GM13976 (cell line): ENCODE results near the gene NOCT.

ENCODE experiments used
- DNase-seq: peaks from one replicate; pipeline ENCODE4 v3.0.0; 2012; ENCODE audit warnings: low spot score
- in situ Hi-C: fragments of 300-500 bp; cut with MboI; formaldehyde crosslinking; loops from one replicate; pipeline ENCODE4 v1.12.0; 2022; ENCODE audit warnings: low sequenced_read_pairs, mixed read lengths, inconsistent platforms; ENCODE audit not compliant: unreplicated experiment
- TF ChIP-seq, protein P1 (sequence below): IDR thresholded peaks from 2 replicates; pipeline ENCODE4 v1.5.1; 2012; ENCODE audit warnings: borderline replicate concordance, mild to moderate bottlenecking; ENCODE audit not compliant: insufficient read depth; ENCODE audit errors: extremely low read depth, missing control alignments, control extremely low read depth

The NOCT gene

DNA sequence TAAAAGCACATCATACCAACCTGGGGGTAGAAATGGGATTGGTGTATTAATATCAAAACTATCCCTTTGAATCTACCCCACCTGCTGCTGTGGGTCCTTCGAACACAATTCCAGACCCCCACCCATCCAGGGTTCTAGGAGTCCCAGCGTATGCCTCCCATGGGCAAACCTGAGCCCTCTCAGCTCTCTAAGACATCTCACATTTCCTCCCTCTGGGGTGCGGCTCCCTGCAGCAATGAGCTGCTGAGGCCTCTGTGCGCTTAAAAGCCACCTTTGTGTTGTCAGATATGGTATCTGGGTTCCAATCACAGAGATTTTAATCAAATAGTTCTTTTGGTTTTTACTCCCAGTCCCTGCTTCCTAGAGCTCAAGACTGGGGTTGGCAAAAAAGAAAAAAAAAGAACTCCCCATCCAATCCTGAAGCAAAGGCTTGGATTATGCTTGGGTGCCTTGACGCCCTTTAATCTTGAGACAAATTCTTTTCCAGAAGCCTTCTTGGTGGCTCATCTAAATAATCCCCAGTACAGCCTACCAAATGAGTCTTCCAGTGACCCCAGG, 37.5 kb upstream of the NOCT start:
- TF ChIP-seq, protein P1, sequence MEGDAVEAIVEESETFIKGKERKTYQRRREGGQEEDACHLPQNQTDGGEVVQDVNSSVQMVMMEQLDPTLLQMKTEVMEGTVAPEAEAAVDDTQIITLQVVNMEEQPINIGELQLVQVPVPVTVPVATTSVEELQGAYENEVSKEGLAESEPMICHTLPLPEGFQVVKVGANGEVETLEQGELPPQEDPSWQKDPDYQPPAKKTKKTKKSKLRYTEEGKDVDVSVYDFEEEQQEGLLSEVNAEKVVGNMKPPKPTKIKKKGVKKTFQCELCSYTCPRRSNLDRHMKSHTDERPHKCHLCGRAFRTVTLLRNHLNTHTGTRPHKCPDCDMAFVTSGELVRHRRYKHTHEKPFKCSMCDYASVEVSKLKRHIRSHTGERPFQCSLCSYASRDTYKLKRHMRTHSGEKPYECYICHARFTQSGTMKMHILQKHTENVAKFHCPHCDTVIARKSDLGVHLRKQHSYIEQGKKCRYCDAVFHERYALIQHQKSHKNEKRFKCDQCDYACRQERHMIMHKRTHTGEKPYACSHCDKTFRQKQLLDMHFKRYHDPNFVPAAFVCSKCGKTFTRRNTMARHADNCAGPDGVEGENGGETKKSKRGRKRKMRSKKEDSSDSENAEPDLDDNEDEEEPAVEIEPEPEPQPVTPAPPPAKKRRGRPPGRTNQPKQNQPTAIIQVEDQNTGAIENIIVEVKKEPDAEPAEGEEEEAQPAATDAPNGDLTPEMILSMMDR: no peak
- in situ Hi-C loops: no loop called here
- DNase-seq: no peak

DNA sequence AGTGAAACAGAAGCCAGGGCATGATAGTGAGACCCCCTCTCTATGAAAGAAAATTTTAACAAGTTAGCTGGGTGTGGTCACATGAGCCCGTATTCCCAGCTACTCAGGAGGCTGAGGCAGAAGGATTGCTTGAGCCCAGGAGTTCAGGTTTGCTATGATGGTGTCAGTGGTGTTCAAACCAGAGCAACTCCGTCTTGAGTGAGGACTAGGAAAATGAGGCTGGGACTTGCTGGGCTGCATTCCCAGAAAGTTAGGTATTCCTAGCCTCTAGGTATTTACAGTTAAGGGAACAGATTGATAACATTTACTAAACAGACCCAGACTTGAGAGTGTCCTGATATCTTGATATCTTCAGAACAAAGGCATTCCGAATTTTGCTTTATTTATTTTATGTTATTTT, 37.0 kb upstream of the NOCT start:
- no peak for DNase-seq
- in situ Hi-C loops: no loop called here
- TF ChIP-seq, protein P1: no peak

DNA sequence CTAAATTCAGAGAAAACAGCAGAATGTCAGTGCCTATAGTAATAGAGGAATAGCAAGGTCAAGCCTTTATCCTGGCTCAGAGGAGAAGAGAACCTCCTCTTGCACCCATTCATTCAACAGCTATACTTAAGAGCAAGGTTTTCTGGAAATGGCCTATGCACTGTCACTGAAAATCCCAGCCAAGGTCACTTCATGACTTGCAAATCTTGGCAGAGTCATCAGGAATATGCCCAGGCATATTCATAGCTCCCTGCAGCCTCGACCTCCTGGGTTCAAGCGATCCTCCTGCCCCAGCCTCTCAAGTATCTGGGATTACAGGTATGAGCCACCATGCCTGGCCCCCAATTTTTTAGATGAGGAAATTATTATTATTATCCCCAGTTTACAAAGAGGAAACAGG, 35.8 kb upstream of the NOCT start:
- TF ChIP-seq, protein P1: no peak
- in situ Hi-C loops: no loop called here
- no peak for DNase-seq

DNA sequence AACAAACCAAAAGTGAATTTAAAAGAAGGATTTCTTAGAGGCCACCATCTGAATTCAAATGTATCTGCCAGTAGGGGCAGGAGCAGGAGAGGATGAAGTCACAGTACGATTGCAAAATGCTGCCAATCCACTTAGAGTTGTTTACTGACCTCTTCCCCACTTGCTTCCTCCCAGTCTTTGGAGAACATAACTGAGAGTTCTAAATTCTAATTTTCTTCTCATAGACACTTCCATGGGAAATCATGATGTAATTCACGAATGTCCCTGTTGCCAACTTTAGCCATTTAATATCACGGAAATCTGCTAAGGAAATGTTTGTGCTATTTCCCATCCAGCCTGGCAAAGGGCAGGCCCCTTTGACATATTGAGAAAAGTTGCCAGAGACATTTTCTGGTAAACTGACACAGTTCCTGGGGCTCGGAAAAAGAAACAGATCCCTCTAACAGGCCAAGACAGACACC, 33.6 kb upstream of the NOCT start:
- in situ Hi-C loops: no loop called here
- TF ChIP-seq, protein P1: no peak
- DNase-seq: no peak

DNA sequence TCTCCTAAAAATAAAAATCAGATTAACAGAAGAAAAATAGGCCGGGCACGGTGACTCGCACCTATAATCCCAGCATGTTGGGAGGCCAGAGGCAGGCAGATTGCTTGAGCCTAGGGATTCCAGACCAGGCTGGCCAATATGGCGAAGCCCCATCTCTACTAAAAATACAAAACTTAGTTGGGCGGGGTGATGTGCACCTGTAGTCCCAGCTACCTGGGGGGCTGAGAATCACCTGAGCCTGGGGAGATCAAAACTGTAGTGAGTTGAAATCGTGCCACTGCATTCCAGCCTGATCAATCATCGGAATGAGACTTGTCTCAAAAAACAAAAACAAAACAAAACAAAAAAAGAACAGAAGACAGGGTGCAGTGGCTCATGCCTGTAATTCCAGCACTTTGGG, 32.8 kb upstream of the NOCT start:
- TF ChIP-seq, protein P1: no peak
- DNase-seq: no peak
- in situ Hi-C loops: no loop called here

GRCh38 chr4:138983690-138984089, 31.9 kb upstream of the NOCT start:
- in situ Hi-C loops: no loop called here
- no peak for DNase-seq
- TF ChIP-seq, protein P1: no peak
